ENCODE results near the gene SOX9. TPM values are rescaled to one million over a fixed set of nuclear protein-coding genes. Genes with fewer than 3 reads are reported as not detected.
A peak's percentile ranks its signal among the peaks of the same experiment; 100 is the strongest.

SOX9 gene
- total and polyA plus RNA-seq, 4 donors = 0.42 to 1.7 (median 0.99) TPM

- Histone ChIP-seq H3K27me3 (ENCODE audit: control insufficient read depth in 4 of 4, insufficient read depth in 4 of 4, low read length in 3 of 4) (no peaks in the 10 kb centered on the region), H3K9me3 (ENCODE audit: control insufficient read depth in 4 of 4, low read length in 3 of 4) (no peaks in the 10 kb centered on the region), H3K4me1 (ENCODE audit: control insufficient read depth in 4 of 4, insufficient read depth in 4 of 4, low read length in 3 of 4) (peaks cover 7 to 15% (median 9%) of the 10 kb centered on the region in 4 donors), H3K36me3 (ENCODE audit: control insufficient read depth in 4 of 4, insufficient read depth in 3 of 4, low read depth in 1 of 4, low read length in 3 of 4) (no peaks in the 10 kb centered on the region), H3K4me3 (ENCODE audit: low read depth in 1 of 3, low read length in 3 of 3) (no peak overlapping the region), H3K9ac (ENCODE audit: low read depth in 1 of 2, low read length in 2 of 2) (no peak overlapping the region), H3K27ac (ENCODE audit: low read depth in 1 of 2, low read length in 2 of 2) (no peak overlapping the region)
- TF ChIP-seq TAF1 (conservative IDR thresholded peaks at IDR 0.05) (no peak), NR2F2 (IDR thresholded peaks at IDR 0.05) (no peak), GABPA (IDR thresholded peaks at IDR 0.05 in 1 of 2, conservative IDR thresholded peaks at IDR 0.05 in 1 of 2) (no peak), HNF4A (conservative IDR thresholded peaks at IDR 0.05) (no peak), FOXA2 (IDR thresholded peaks at IDR 0.05) (no peak), SP1 (IDR thresholded peaks at IDR 0.05) (no peak), RXRA (IDR thresholded peaks at IDR 0.05) (no peak), YY1 (IDR thresholded peaks at IDR 0.05) (no peak), FOXA1 (IDR thresholded peaks at IDR 0.05) (no peak), REST (IDR thresholded peaks at IDR 0.05) (no peak), JUND (IDR thresholded peaks at IDR 0.05) (no peak)
- 52% methylated on average over 3 of the region's 3 CpGs for WGBS
- DNase-seq (ENCODE audit: low spot score) = no peak
Measured at GRCh38 chr17:72076678-72077030, 44.2 kb upstream of the SOX9 start.

- no peak overlapping the region for H3K27ac ChIP-seq (ENCODE audit: low read depth in 1 of 2, low read length in 2 of 2)
- no peak overlapping the region for H3K9ac ChIP-seq (ENCODE audit: low read depth in 1 of 2, low read length in 2 of 2)
- H3K36me3 ChIP-seq (ENCODE audit: control insufficient read depth in 4 of 4, insufficient read depth in 3 of 4, low read depth in 1 of 4, low read length in 3 of 4) = no peaks in the 10 kb centered on the region
- H3K4me1 ChIP-seq (ENCODE audit: control insufficient read depth in 4 of 4, insufficient read depth in 4 of 4, low read length in 3 of 4) = peaks cover 7 to 15% (median 9%) of the 10 kb centered on the region in 4 donors
- no peak for DNase-seq (ENCODE audit: low spot score)
- H3K4me3 ChIP-seq (ENCODE audit: low read depth in 1 of 3, low read length in 3 of 3) = no peak overlapping the region
- H3K9me3 ChIP-seq (ENCODE audit: control insufficient read depth in 4 of 4, low read length in 3 of 4) = no peaks in the 10 kb centered on the region
- TF ChIP-seq RAD21 (IDR thresholded peaks at IDR 0.05) (no peak), HNF4A (conservative IDR thresholded peaks at IDR 0.05) (no peak), CTCF (IDR thresholded peaks at IDR 0.05; ENCODE audit: low read depth, low read length, missing input control) (no peak), JUND (IDR thresholded peaks at IDR 0.05) (no peak), FOXA2 (IDR thresholded peaks at IDR 0.05) (no peak), YY1 (IDR thresholded peaks at IDR 0.05) (no peak)
- WGBS = 79% methylated on average over 4 of the region's 4 CpGs
- no peaks in the 10 kb centered on the region for H3K27me3 ChIP-seq (ENCODE audit: control insufficient read depth in 4 of 4, insufficient read depth in 4 of 4, low read length in 3 of 4)
Measured at GRCh38 chr17:72077326-72077960, 43.4 kb upstream of the SOX9 start.

- Histone ChIP-seq H3K36me3 (ENCODE audit: control insufficient read depth in 4 of 4, insufficient read depth in 3 of 4, low read depth in 1 of 4, low read length in 3 of 4) (no peaks in the 10 kb centered on the region), H3K9ac (ENCODE audit: low read depth in 1 of 2, low read length in 2 of 2) (no peak overlapping the region), H3K27ac (ENCODE audit: low read depth in 1 of 2, low read length in 2 of 2) (no peak overlapping the region), H3K27me3 (ENCODE audit: control insufficient read depth in 4 of 4, insufficient read depth in 4 of 4, low read length in 3 of 4) (no peaks in the 10 kb centered on the region), H3K4me1 (ENCODE audit: control insufficient read depth in 4 of 4, insufficient read depth in 4 of 4, low read length in 3 of 4) (peaks cover 7 to 15% (median 9%) of the 10 kb centered on the region in 4 donors), H3K9me3 (ENCODE audit: control insufficient read depth in 4 of 4, low read length in 3 of 4) (no peaks in the 10 kb centered on the region), H3K4me3 (ENCODE audit: low read depth in 1 of 3, low read length in 3 of 3) (no peak overlapping the region)
- peak; percentile 40 for TF ChIP-seq FOXA2 (IDR thresholded peaks at IDR 0.05)
- no peak for TF ChIP-seq REST (IDR thresholded peaks at IDR 0.05)
- peak; percentile 20 to 61 for TF ChIP-seq HNF4A (conservative IDR thresholded peaks at IDR 0.05)
- TF ChIP-seq RXRA (IDR thresholded peaks at IDR 0.05) = peak; percentile 38 to 86
- peak in 1 of 2 donors; percentile 26 for TF ChIP-seq EGR1 (IDR thresholded peaks at IDR 0.05; ENCODE audit: low read depth in 2 of 2)
- TF ChIP-seq MAX (IDR thresholded peaks at IDR 0.05) = peak; percentile 54
- no peak for TF ChIP-seq SP1 (IDR thresholded peaks at IDR 0.05)
- peak; percentile 48 for TF ChIP-seq YY1 (IDR thresholded peaks at IDR 0.05)
- TF ChIP-seq ZBTB33 (IDR thresholded peaks at IDR 0.05) = peak; percentile 48
- peak in 1 of 2 donors; percentile 17 for TF ChIP-seq JUND (IDR thresholded peaks at IDR 0.05)
- no peak for DNase-seq (ENCODE audit: low spot score)
- WGBS = 28% methylated on average over 3 of the region's 3 CpGs
Measured at GRCh38 chr17:72079700-72080099, 41.1 kb upstream of the SOX9 start.
